ENCODE results near the gene DNAI2. TPM values are rescaled to one million over a fixed set of nuclear protein-coding genes. Genes with fewer than 3 reads are reported as not detected.

Gene DNAI2
- total and polyA plus RNA-seq, 9 of the 15 experiments (the other 6 are each of a cell fraction or from before 2014, with no cell fraction given): not detected

- TF ChIP-seq HEY1 (CRISPR knock-in tag; IDR thresholded peaks at IDR 0.05; ENCODE audit: borderline replicate concordance): peak; percentile 80; the same call in 1 of the 2 replicates
- TF ChIP-seq VEZF1 (CRISPR knock-in tag; IDR thresholded peaks at IDR 0.05): peak; percentile 68
- TF ChIP-seq ZFP30 (CRISPR knock-in tag; IDR thresholded peaks at IDR 0.05; ENCODE audit: borderline replicate concordance): no peak
- TF ChIP-seq PHF20 (IDR thresholded peaks at IDR 0.05; ENCODE audit: partially characterized antibody): no peak
- no peak for TF ChIP-seq NFATC3 (IDR thresholded peaks at IDR 0.05)
- TF ChIP-seq ZNF212 (CRISPR knock-in tag; IDR thresholded peaks at IDR 0.05): no peak
- TF ChIP-seq POLR2B (IDR thresholded peaks at IDR 0.05; ENCODE audit: low read depth, partially characterized antibody): no peak
- no peak; a peak in 1 of 4 replicates for TF ChIP-seq MNT (conservative IDR thresholded peaks at IDR 0.05)
- no peak for TF ChIP-seq MCM7 (IDR thresholded peaks at IDR 0.05)
- TF ChIP-seq ZNF785 (CRISPR knock-in tag; IDR thresholded peaks at IDR 0.05): no peak
- no peak for TF ChIP-seq SUPT5H (IDR thresholded peaks at IDR 0.05)
- peak; percentile 61 for TF ChIP-seq DACH1 (IDR thresholded peaks at IDR 0.05; ENCODE audit: partially characterized antibody)
- no peak for TF ChIP-seq ZNF347 (CRISPR knock-in tag; IDR thresholded peaks at IDR 0.05; ENCODE audit: low read depth)
- TF ChIP-seq ATF6 (CRISPR knock-in tag; IDR thresholded peaks at IDR 0.05): no peak
- TF ChIP-seq TCF3 (CRISPR knock-in tag; IDR thresholded peaks at IDR 0.05): peak; percentile 81
- TF ChIP-seq PRPF4 (IDR thresholded peaks at IDR 0.05; ENCODE audit: insufficient read depth, low read depth, low read length, poor library complexity, severe bottlenecking): no peak
- no peak; the same call in 1 of the 2 replicates for TF ChIP-seq ZNF134 (CRISPR knock-in tag; conservative IDR thresholded peaks at IDR 0.05)
- no peak for TF ChIP-seq HDAC3 (IDR thresholded peaks at IDR 0.05; ENCODE audit: borderline replicate concordance, partially characterized antibody)
- TF ChIP-seq ATF2 (CRISPR knock-in tag; IDR thresholded peaks at IDR 0.05): no peak
- peak; percentile 68; the same call in 1 of the 2 replicates for TF ChIP-seq ZNF175 (CRISPR knock-in tag; IDR thresholded peaks at IDR 0.05; ENCODE audit: low read depth)
- no peak for TF ChIP-seq SNRNP70 (optimal IDR thresholded peaks at IDR 0.05; ENCODE audit: low read depth, low read length)
- TF ChIP-seq ARNT (IDR thresholded peaks at IDR 0.05): no peak
These were observed 8.7 kb downstream of the DNAI2 start (continued) for GRCh38 chr17:74282587-74283370.

Measured in K562 (cell line).